H9 (cell line): Measurements from ENCODE around the gene DUOXA1. TPM values are rescaled to one million over a fixed set of nuclear protein-coding genes. Genes with fewer than 3 reads are reported as not detected.

Experiments used
- DNase-seq: peaks from one replicate; pipeline ENCODE4 v3.0.0-alpha.2; 2017
- H2AFZ ChIP-seq: one replicate; pipeline ENCODE4 v1.6.1; 2013; ENCODE audit warnings: mild to moderate bottlenecking, low read length, control low read depth, moderate library complexity
- H2AK5ac ChIP-seq: 2 replicates; pipeline ENCODE4 v1.6.1; 2013; ENCODE audit warnings: low read length, control low read depth, mixed read lengths; ENCODE audit not compliant: insufficient read length
- H2BK120ac ChIP-seq: one replicate; pipeline ENCODE4 v1.6.1; 2013; ENCODE audit warnings: low read depth, mild to moderate bottlenecking, low read length, control low read depth, inconsistent platforms; ENCODE audit not compliant: poor library complexity, severe bottlenecking
- H2BK12ac ChIP-seq: 2 replicates; pipeline ENCODE4 v1.6.1; 2013; ENCODE audit warnings: low read length, control low read depth, mixed read lengths, low read depth; ENCODE audit not compliant: insufficient read length
- H2BK15ac ChIP-seq: 2 replicates; pipeline ENCODE4 v1.6.1; 2013; ENCODE audit warnings: low read depth, low read length, control low read depth
- H2BK20ac ChIP-seq: one replicate; pipeline ENCODE4 v1.6.1; 2013; ENCODE audit warnings: low read depth, mild to moderate bottlenecking, low read length, control low read depth, inconsistent platforms; ENCODE audit not compliant: poor library complexity, severe bottlenecking
- H2BK5ac ChIP-seq: 2 replicates; pipeline ENCODE4 v1.6.1; 2013; ENCODE audit warnings: low read length, control low read depth, mixed read lengths; ENCODE audit not compliant: insufficient read length
- H3K14ac ChIP-seq: 2 replicates; pipeline ENCODE4 v1.6.1; 2013; ENCODE audit warnings: low read length, control low read depth; ENCODE audit not compliant: insufficient read depth
- H3K18ac ChIP-seq: 2 replicates; pipeline ENCODE4 v1.6.1; 2013; ENCODE audit warnings: low read depth, mild to moderate bottlenecking, mixed read lengths, low read length, control low read depth; ENCODE audit not compliant: insufficient read length
- H3K23ac ChIP-seq: 2 replicates; pipeline ENCODE4 v1.6.1; 2013; ENCODE audit warnings: low read length, control low read depth, mixed read lengths, low read depth; ENCODE audit not compliant: insufficient read length
- H3K23me2 ChIP-seq: 2 replicates; pipeline ENCODE4 v1.6.1; 2013; ENCODE audit warnings: low read depth, mild to moderate bottlenecking, mixed read lengths, low read length, control low read depth; ENCODE audit not compliant: insufficient read length, poor library complexity, severe bottlenecking
- H3K27ac ChIP-seq: 2 replicates; pipeline ENCODE4 v1.5.1; 2013; ENCODE audit warnings: low read length, control low read depth, mixed read lengths, low read depth; ENCODE audit not compliant: insufficient read length
- H3K27me3 ChIP-seq: 2 replicates; pipeline ENCODE4 v1.6.1; 2013; ENCODE audit warnings: low read length, control low read depth, inconsistent platforms; ENCODE audit not compliant: insufficient read depth
- H3K4ac ChIP-seq: 2 replicates; pipeline ENCODE4 v1.6.1; 2013; ENCODE audit warnings: low read depth, mild to moderate bottlenecking, control low read depth, inconsistent platforms, low read length, moderate library complexity
- H3K4me1 ChIP-seq: 2 replicates; pipeline ENCODE4 v1.6.1; 2013; ENCODE audit warnings: low read length, control low read depth, inconsistent platforms; ENCODE audit not compliant: insufficient read depth
- H3K4me2 ChIP-seq: 2 replicates; pipeline ENCODE4 v1.6.1; 2013; ENCODE audit warnings: low read length, control low read depth, mixed read lengths; ENCODE audit not compliant: insufficient read length, insufficient read depth
- H3K56ac ChIP-seq: 2 replicates; pipeline ENCODE4 v1.6.1; 2013; ENCODE audit warnings: low read depth, mild to moderate bottlenecking, mixed read lengths, low read length, control low read depth; ENCODE audit not compliant: insufficient read length
- H3K79me1 ChIP-seq: 2 replicates; pipeline ENCODE4 v1.6.1; 2013; ENCODE audit warnings: low read depth, mild to moderate bottlenecking, moderate library complexity, low read length, control low read depth, inconsistent platforms; ENCODE audit not compliant: insufficient read depth, poor library complexity, severe bottlenecking
- H3K79me2 ChIP-seq: 2 replicates; pipeline ENCODE4 v1.6.1; 2013; ENCODE audit warnings: low read length, control low read depth, inconsistent platforms; ENCODE audit not compliant: insufficient read depth
- H3K9ac ChIP-seq: 2 replicates; pipeline ENCODE4 v1.6.1; 2013; ENCODE audit warnings: low read length, control low read depth, mixed read lengths; ENCODE audit not compliant: insufficient read length; ENCODE audit errors: extremely low read depth
- H3K9me3 ChIP-seq: one replicate; pipeline ENCODE4 v1.6.1; 2013; ENCODE audit warnings: low read depth, low read length, inconsistent platforms; ENCODE audit not compliant: control insufficient read depth
- H3T11ph ChIP-seq: one replicate; pipeline ENCODE4 v1.6.1; 2013; ENCODE audit warnings: mild to moderate bottlenecking, low read length, control low read depth, inconsistent platforms
- H4K20me1 ChIP-seq: one replicate; pipeline ENCODE4 v1.6.1; 2013; ENCODE audit not compliant: control insufficient read depth, insufficient read length, insufficient read depth
- H4K5ac ChIP-seq: 2 replicates; pipeline ENCODE4 v1.6.1; 2013; ENCODE audit warnings: low read depth, mild to moderate bottlenecking, mixed read lengths, low read length, control low read depth; ENCODE audit not compliant: insufficient read length
- H4K8ac ChIP-seq: replicated peaks from 2 replicates; pipeline ENCODE4 v1.6.1; 2013; ENCODE audit warnings: low read length, control low read depth, mixed read lengths, low read depth; ENCODE audit not compliant: insufficient read length
- H4K91ac ChIP-seq: 2 replicates; pipeline ENCODE4 v1.6.1; 2013; ENCODE audit warnings: low read depth, mild to moderate bottlenecking, moderate library complexity, mixed read lengths, low read length, control low read depth; ENCODE audit not compliant: insufficient read length
- H3K27ac Mint-ChIP-seq, 3 experiments: 2 replicates in 2 of 3; 3 replicates in 1 of 3; pipeline ENCODE4 v1.8.0; 2020 to 2021; ENCODE audit warnings: mixed read lengths in 3 of 3, mild to moderate bottlenecking in 1 of 3, moderate library complexity in 1 of 3
- H3K27me3 Mint-ChIP-seq: 2 replicates; pipeline ENCODE4 v1.8.0; 2021; ENCODE audit warnings: low read depth, mild to moderate bottlenecking, moderate library complexity, mixed read lengths
- H3K36me3 Mint-ChIP-seq, 3 experiments: 2 replicates in 2 of 3; 3 replicates in 1 of 3; pipeline ENCODE4 v1.8.0; 2020 to 2021; ENCODE audit warnings: low read depth in 3 of 3, mixed read lengths in 3 of 3; ENCODE audit not compliant: insufficient read depth in 1 of 3
- H3K4me1 Mint-ChIP-seq, 2 experiments: 2 replicates each; pipeline ENCODE4 v1.8.0; 2020; ENCODE audit warnings: mixed read lengths in 2 of 2
- H3K4me3 Mint-ChIP-seq, 2 experiments: 2 replicates in 1 of 2; 3 replicates in 1 of 2; pipeline ENCODE4 v1.8.0; 2020 to 2021; ENCODE audit warnings: mild to moderate bottlenecking in 2 of 2, mixed read lengths in 2 of 2, moderate library complexity in 1 of 2
- H3K9me3 Mint-ChIP-seq, 2 experiments: 2 replicates in 1 of 2; 3 replicates in 1 of 2; pipeline ENCODE4 v1.8.0; 2020; ENCODE audit warnings: mild to moderate bottlenecking in 2 of 2, mixed read lengths in 2 of 2, moderate library complexity in 1 of 2
- CTCF ChIP-seq: fragments of 200-600 bp; sonication (generic); conservative IDR thresholded peaks from 3 replicates; pipeline ENCODE4 v1.8.0; 2021; ENCODE audit warnings: antibody characterized with exemption, mild to moderate bottlenecking
- WGBS: extraction: QIAGEN DNeasy Blood & Tissue Kit; methylation state at CpG from one replicate; pipeline ENCODE4 v1.1.7; 2013; ENCODE audit warnings: missing lambda C conversion rate, low lambda C conversion rate, mixed read lengths; ENCODE audit not compliant: insufficient read length; ENCODE audit errors: extremely low coverage; 5-methylcytosine and 5-hydroxymethylcytosine counted together
- total RNA-seq: library from RNA; stranded (reverse); gene quantifications from 2 replicates; pipeline ENCODE4 v1.2.1, GENCODE V29; 2021

The DUOXA1 gene
- total RNA-seq, 1 experiment from 2014 or later, result 1.2 TPM

- H4K8ac ChIP-seq, result no peak overlapping the region
- no peak for DNase-seq
- no peak overlapping the region for H3K4ac ChIP-seq
- H2BK120ac ChIP-seq, result no peak overlapping the region
- no peak overlapping the region for H3K18ac ChIP-seq
- no peaks in the 10 kb centered on the region for H3K79me2 ChIP-seq
- no peaks in the 10 kb centered on the region; a peak in 2 of 7 replicates for H3K36me3 Mint-ChIP-seq
- H3K27ac Mint-ChIP-seq, result no peak overlapping the region
- H3K27me3 ChIP-seq, result peaks cover 63% of the 10 kb centered on the region
- no peaks in the 10 kb centered on the region for H3K79me1 ChIP-seq
- TF ChIP-seq CTCF, result no peak
- no peaks in the 10 kb centered on the region for H3K9me3 ChIP-seq
- H2AK5ac ChIP-seq, result no peak overlapping the region
- peak overlapping the region in 1 of 2 experiments; percentile 54; a peak in 1 of 5 replicates for H3K4me3 Mint-ChIP-seq
- no peak overlapping the region for H2BK20ac ChIP-seq
- H2BK15ac ChIP-seq, result no peak overlapping the region
- H3K4me2 ChIP-seq, result peak overlapping the region; percentile 46
- no peak overlapping the region for H4K5ac ChIP-seq
- H3K9ac ChIP-seq, result no peak overlapping the region
- H2AFZ ChIP-seq, result no peak overlapping the region
- WGBS, result no CpG with 5 or more reads among the region's 19 CpGs
- no peak overlapping the region for H3K56ac ChIP-seq
- H3K27me3 Mint-ChIP-seq, result peaks cover 84% of the 10 kb centered on the region
- H3K27ac ChIP-seq, result no peak overlapping the region
- no peak overlapping the region for H3K23ac ChIP-seq
- H4K20me1 ChIP-seq, result peaks cover 6% of the 10 kb centered on the region
- H4K91ac ChIP-seq, result no peak overlapping the region
- peaks cover 2% of the 10 kb centered on the region for H3K23me2 ChIP-seq
- H2BK5ac ChIP-seq, result no peak overlapping the region
- H3K4me1 ChIP-seq, result no peaks in the 10 kb centered on the region; the same call in 1 of the 2 replicates
- H3K14ac ChIP-seq, result no peak overlapping the region
- no peak overlapping the region for H2BK12ac ChIP-seq
- no peak overlapping the region for H3T11ph ChIP-seq
- H3K9me3 Mint-ChIP-seq, result peaks cover 6 to 13% of the 10 kb centered on the region in 2 experiments
- peaks cover 20 to 38% of the 10 kb centered on the region in 2 experiments for H3K4me1 Mint-ChIP-seq
Measured at GRCh38 chr15:45116006-45116481, 13.6 kb downstream of the DUOXA1 start.
